HPDE6-E6E7 (cell line): ENCODE data around the gene CCDC71L.
"Not testable (repeated sequence)": the region's sequence is repeated elsewhere in the genome, so short reads cannot be mapped to it uniquely, and the experiment has no call there.

Experiments used
- DNase-seq: peaks from one replicate; pipeline ENCODE4 v3.0.0; 2011; ENCODE audit warnings: missing footprints; ENCODE audit errors: extremely low spot score

Gene CCDC71L

GRCh38 chr7:106660862-106661720, at the start of gene CCDC71L:
TSS of gene CCDC71L (minus strand) at chr7:106661158. CDS start at chr7:106660896, 262 bp downstream.
- DNase-seq = peak; percentile 81

DNA sequence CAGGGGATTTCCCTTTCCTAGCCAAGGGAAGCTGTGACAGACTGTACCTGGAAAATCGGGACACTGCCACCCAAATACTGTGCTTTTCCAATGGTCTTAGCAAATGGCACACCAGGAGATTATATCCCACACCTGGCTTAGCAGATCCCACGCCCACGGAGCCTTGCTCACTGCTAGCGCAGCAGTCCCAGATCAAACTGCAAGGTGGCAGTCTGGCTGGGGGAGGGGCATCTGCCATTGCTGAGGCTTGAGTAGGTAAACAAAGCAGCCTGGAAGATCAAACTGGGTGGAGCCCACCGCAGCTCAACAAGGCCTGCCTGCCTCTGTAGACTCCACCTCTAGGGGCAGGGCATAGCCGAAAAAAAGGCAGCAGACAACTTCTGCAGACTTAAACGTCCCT, 48.6 kb upstream of the CCDC71L start:
- not testable (repeated sequence) for DNase-seq

GRCh38 chr7:106704000-106704840, 43.3 kb upstream of the CCDC71L start:
- DNase-seq = no peak

- no peak for DNase-seq
These were observed 32.9 kb upstream of the CCDC71L start for GRCh38 chr7:106693677-106694353.

DNA sequence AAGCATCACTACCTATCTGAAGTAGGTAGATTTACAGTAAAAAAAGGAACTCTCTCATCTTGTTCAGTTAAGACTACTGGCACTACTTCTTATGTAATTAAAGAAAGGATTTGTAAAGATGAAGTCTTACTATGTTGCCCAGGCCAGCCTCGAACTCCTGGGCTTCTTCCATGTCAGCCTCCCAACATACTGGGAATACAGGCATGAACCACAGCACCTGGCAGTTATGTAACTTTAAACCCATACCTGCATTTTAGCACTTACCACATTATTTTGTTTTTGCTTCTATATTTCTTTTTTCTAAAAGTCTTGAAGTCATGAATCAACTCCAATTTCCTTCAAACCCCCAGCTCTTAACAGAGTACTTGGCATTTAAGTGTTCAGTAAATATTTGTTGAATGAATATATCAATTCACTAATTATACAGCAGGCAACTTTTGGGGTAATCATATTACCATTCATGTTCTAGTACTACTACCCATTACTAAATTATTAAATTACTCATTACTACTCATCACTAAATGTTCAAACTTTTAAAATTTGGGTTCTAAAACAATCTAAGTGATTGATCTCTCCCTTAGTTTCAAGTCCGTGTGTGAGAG, 31.6 kb upstream of the CCDC71L start:
- no peak for DNase-seq

DNA sequence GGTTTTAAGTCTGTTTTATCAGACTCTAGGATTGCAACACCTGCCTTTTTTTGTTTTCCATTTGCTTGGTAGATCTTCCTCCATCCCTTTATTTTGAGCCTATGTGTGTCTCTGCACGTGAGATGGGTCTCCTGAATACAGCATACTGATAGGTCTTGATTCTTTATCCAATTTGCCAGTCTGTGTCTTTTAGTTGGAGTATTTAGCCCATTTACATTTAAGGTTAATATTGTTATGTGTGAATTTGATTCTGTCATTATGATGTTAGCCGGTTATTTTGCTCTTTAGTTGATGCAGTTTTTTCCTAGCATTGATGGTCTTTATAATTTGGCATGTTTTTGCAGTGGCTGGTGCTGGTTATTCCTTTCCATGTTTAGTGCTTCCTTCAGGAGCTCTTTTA, 27.2 kb upstream of the CCDC71L start:
- DNase-seq = not testable (repeated sequence)

- no peak for DNase-seq
These were observed 23.0 kb upstream of the CCDC71L start for GRCh38 chr7:106683941-106684340.

GRCh38 chr7:106681815-106682495, 21.0 kb upstream of the CCDC71L start:
- DNase-seq = no peak

GRCh38 chr7:106679153-106679931, 18.4 kb upstream of the CCDC71L start:
- no peak for DNase-seq

DNA sequence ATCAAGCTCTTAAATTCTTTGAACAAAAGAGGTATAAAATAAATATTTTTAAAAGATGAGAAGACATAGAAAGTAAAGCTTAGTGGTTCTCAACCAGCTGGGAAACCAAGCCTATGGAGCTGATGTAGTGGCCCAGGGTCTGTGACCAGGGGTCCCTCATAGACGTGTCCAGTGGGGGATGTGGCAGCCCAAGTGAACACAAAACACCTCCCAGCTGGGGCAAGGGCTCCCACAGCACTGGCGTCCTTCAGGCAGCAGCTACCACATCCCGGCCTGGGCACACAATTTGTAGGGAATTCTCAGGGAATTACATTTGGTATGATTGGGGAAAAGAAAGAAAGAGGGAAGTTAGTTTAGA, 17.8 kb upstream of the CCDC71L start:
- DNase-seq = no peak

DNA sequence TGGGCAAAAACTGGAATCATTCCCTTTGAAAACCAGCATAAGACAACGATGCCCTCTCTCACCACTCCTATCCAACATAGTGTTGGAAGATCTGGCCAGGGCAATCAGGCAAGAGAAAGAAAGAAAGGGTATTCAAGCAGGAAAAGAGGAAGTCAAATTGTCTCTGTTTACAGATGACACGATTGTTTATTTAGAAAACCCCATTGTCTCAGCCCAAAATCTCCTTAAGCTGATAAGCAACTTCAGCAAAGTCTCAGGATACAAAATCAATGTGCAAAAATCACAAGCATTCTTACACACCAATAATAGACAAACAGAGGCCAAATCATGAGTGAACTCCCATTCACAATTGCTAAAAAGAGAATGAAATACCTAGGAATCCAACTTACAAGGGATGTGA, 15.5 kb upstream of the CCDC71L start:
- not testable (repeated sequence) for DNase-seq

DNA sequence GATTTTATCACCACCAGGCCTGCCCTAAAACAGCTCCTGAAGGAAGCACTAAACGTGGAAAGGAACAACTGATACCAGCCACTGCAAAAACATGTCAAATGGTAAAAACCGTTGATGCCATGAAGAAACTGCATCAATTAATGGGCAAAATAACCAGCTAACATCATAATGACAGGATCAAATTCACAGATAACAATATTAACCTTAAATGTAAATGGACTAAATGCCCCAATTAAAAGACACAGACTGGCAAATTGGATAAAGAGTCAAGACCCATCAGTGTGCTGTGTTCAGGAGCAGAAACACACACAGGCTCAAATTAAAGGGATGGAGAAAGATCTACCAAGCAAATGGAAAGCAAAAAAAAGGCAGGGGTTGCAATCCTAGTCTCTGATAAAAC, 12.7 kb upstream of the CCDC71L start:
- DNase-seq = not testable (repeated sequence)

- not testable (repeated sequence) for DNase-seq
These were observed 11.0 kb upstream of the CCDC71L start for GRCh38 chr7:106671930-106672329.

GRCh38 chr7:106671160-106671559, 10.2 kb upstream of the CCDC71L start:
- DNase-seq = no peak

- no peak for DNase-seq
These were observed 8.0 kb upstream of the CCDC71L start for GRCh38 chr7:106668861-106669524.

DNA sequence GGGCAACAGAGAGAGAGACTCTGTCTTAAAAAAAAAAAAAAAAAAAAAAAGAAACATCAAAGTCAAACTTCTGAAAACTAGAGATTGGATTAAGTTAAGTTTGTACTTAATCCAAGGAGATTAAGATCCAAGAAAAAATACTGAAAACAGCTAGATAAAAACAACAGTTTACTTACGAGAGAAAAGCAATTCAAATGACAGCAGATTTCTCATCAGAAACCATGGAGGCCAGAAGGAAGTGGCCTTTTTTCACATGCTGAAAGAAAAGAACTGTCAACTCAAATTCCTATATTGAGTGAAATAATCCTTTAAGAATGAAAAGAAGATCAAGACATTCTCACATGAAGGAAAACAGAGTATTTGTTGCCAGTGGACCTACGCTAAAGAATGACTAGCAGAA, 5.4 kb upstream of the CCDC71L start:
- DNase-seq = no peak

DNA sequence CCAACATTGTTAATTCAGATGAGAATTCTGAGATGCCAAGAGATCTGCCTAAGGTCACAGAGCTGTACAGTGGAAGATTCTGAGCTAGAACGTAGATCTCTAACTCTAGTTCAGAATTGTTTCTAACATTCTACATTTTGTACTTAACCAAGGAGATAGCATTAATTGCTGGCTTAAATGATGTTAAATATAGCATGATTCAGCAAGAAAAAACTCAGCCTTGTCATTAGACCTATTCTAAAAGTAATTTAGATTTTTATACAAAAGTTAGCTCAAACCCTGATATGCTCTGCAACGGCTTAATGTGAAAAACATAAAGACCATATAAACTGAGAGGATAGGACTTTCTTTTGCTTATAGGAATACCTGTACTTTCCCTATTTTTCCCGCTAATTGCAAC, 3.4 kb upstream of the CCDC71L start:
- no peak for DNase-seq

DNA sequence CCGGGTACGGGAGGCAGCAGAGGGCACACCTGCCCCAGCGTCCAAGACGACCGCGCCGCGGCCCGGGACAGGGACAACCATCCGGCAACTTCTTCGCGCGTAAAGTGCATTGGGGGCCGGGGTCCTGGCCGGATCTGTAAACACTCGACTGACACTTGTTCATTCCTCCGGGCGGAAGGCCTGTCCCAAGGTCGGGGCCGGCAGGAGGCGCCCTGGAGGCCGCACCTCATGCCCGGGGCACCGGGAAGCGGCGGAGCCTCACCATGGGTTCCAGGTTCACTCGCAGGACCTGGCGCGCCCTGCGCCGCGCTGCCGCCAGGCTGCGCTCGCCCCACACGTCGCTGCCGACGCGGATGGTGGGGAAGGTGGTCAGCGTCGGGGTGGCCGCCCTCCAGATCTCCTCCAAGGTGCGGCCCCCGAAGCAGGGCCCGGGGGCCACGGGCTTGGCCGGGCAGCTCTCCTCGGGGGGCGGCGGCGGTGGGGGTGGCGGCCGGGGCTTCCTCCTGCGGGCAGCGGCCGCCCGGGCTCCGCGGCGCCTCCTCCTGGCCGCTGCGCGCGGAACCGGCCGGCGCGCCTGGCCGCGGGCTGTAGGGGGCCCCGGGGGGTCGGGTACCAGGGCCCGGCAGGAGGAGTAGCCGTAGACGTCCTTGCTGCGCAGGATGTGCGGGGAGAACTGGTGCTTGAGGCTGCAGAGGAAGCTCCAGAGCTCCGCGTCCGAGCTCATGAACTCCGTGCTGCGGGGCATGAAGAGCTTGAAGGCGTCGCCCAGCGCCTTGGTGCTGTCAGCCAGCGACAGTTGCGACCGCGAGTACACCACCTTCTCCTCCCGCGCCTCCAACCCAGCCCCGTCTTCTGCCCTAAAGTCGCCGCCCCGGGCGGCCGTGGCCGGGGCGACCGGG, 746 bp downstream of the CCDC71L start:
- peak; percentile 70 for DNase-seq
